Lower leg skin (tissue), 3 donors: ENCODE results near the gene DHX34.

Experiments used
- CTCF ChIP-seq, 3 donors: fragments of 450-650 bp; IDR thresholded peaks; one replicate each; pipeline ENCODE4 v1.5.1; 2016; ENCODE audit warnings: antibody characterized with exemption in 3 of 3, mild to moderate bottlenecking in 3 of 3, moderate library complexity in 2 of 3
- POLR2A ChIP-seq, 2 donors: fragments of 450-650 bp; IDR thresholded peaks; one replicate each; pipeline ENCODE4 v1.6.1; 2016 to 2017; ENCODE audit warnings: antibody characterized with exemption in 2 of 2, mild to moderate bottlenecking in 1 of 2, moderate library complexity in 1 of 2

GRCh38 chr19:47405854-47406417 lies 56.8 kb downstream of the DHX34 start:
- TF ChIP-seq CTCF (IDR thresholded peaks at IDR 0.05) (no peak), POLR2A (IDR thresholded peaks at IDR 0.05) (no peak)
